GM12878 (cell line): ENCODE results near the gene FFAR1. TPM values are rescaled to one million over a fixed set of nuclear protein-coding genes. Genes with fewer than 3 reads are reported as not detected.

Source experiments
- ATF7 ChIP-seq: fragments of 450-650 bp; IDR thresholded peaks from 2 replicates; pipeline ENCODE4 v1.6.1; 2016; ENCODE audit warnings: low read depth, mild to moderate bottlenecking
- CBX5 ChIP-seq: sonication (generic); IDR thresholded peaks from 2 replicates; pipeline ENCODE4 v1.6.1; 2016; ENCODE audit warnings: low read depth, moderate library complexity, mild to moderate bottlenecking, inconsistent platforms
- CHD2 ChIP-seq: IDR thresholded peaks from 2 replicates; pipeline ENCODE4 v1.6.1; 2011; ENCODE audit warnings: low read depth, low read length, improper control_type of control experiment, borderline replicate concordance
- DPF2 ChIP-seq: fragments of 450-650 bp; IDR thresholded peaks from 2 replicates; pipeline ENCODE4 v1.6.1; 2017; ENCODE audit warnings: mild to moderate bottlenecking
- E2F4 ChIP-seq: IDR thresholded peaks from 2 replicates; pipeline ENCODE4 v1.6.1; 2012; ENCODE audit warnings: low read depth, low read length, improper control_type of control experiment
- E2F8 ChIP-seq: fragments of 450-650 bp; IDR thresholded peaks from 2 replicates; pipeline ENCODE4 v1.6.1; 2018; ENCODE audit warnings: mild to moderate bottlenecking, low read depth, moderate library complexity; ENCODE audit not compliant: partially characterized antibody
- EP300 ChIP-seq, 2 experiments: fragments of 150-350 bp in 1 of 2; IDR thresholded peaks; 2 replicates each; pipeline ENCODE4 v1.6.1; 2011 to 2012; ENCODE audit warnings: low read depth in 2 of 2, low read length in 2 of 2, borderline replicate concordance in 1 of 2, improper control_type of control experiment in 1 of 2, inconsistent platforms in 1 of 2; ENCODE audit not compliant: control insufficient read depth in 1 of 2
- EZH2 ChIP-seq: IDR thresholded peaks from 2 replicates; pipeline ENCODE4 v1.6.1; 2012; ENCODE audit warnings: low read depth, mild to moderate bottlenecking, control low read depth, inconsistent platforms, low read length, borderline replicate concordance; ENCODE audit not compliant: control insufficient read depth
- FOS ChIP-seq: IDR thresholded peaks from 3 replicates; pipeline ENCODE4 v1.6.1; 2011; ENCODE audit warnings: borderline replicate concordance; ENCODE audit not compliant: insufficient read length; ENCODE audit errors: extremely low read depth
- GATAD2B ChIP-seq: fragments of 450-650 bp; conservative IDR thresholded peaks from 2 replicates; pipeline ENCODE4 v1.6.1; 2017; ENCODE audit warnings: low read depth, mild to moderate bottlenecking, moderate library complexity
- JUNB ChIP-seq: IDR thresholded peaks from 2 replicates; pipeline ENCODE4 v1.6.1; 2016; ENCODE audit warnings: antibody characterized with exemption, mild to moderate bottlenecking
- MEF2B ChIP-seq: fragments of 450-650 bp; IDR thresholded peaks from 2 replicates; pipeline ENCODE4 v1.6.1; 2018; ENCODE audit warnings: mild to moderate bottlenecking, moderate library complexity; ENCODE audit not compliant: partially characterized antibody, poor library complexity, severe bottlenecking
- NFYA ChIP-seq: IDR thresholded peaks from 2 replicates; pipeline ENCODE4 v1.6.1; 2011; ENCODE audit warnings: low read depth, mild to moderate bottlenecking, low read length, improper control_type of control experiment, borderline replicate concordance
- PAX5 ChIP-seq: IDR thresholded peaks from 2 replicates; pipeline ENCODE4 v1.6.1; 2011; ENCODE audit warnings: low read depth, low read length, borderline replicate concordance
- RAD21 ChIP-seq: IDR thresholded peaks from 2 replicates; pipeline ENCODE4 v1.6.1; 2011; ENCODE audit warnings: mild to moderate bottlenecking, low read depth, low read length, moderate library complexity; ENCODE audit not compliant: insufficient read depth
- SMAD5 ChIP-seq: IDR thresholded peaks from 2 replicates; pipeline ENCODE4 v1.6.1; 2016; ENCODE audit warnings: antibody characterized with exemption, low read depth
- TCF12 ChIP-seq: IDR thresholded peaks from 2 replicates; pipeline ENCODE4 v1.6.1; 2011; ENCODE audit warnings: low read depth, mild to moderate bottlenecking, low read length
- WRNIP1 ChIP-seq: IDR thresholded peaks from 2 replicates; pipeline ENCODE4 v1.6.1; 2011; ENCODE audit warnings: low read depth, low read length, improper control_type of control experiment, borderline replicate concordance
- YBX1 ChIP-seq: fragments of 450-650 bp; IDR thresholded peaks from 2 replicates; pipeline ENCODE4 v1.6.1; 2016; ENCODE audit warnings: antibody characterized with exemption
- ZNF274 ChIP-seq: IDR thresholded peaks from one replicate; pipeline ENCODE4 v1.8.0; 2011; ENCODE audit not compliant: insufficient read length, insufficient read depth
- ZNF622 ChIP-seq: fragments of 450-650 bp; IDR thresholded peaks from 2 replicates; pipeline ENCODE4 v1.6.1; 2017; ENCODE audit warnings: mild to moderate bottlenecking, inconsistent platforms
- ZZZ3 ChIP-seq: IDR thresholded peaks from 2 replicates; pipeline ENCODE4 v1.6.1; 2011; ENCODE audit warnings: low read depth; ENCODE audit not compliant: control insufficient read depth, insufficient read length
- polyA plus RNA-seq, 11 experiments: library from polyadenylated mRNA; depleted of rRNA in 4 of 11; unstranded in 6 of 11; stranded (reverse) in 5 of 11; fragments of >200 nt; fragmentation: Nextera tagmentation in 4 of 11; fragmentation: Illumina TruSeq in 1 of 11; extraction: Ambion mirVana in 4 of 11; extraction: Trizol in 1 of 11; gene quantifications; 1 replicate in 1 of 11; 2 replicates in 10 of 11; pipeline versions ENCODE4 v1.2.1 to v1.2.3, GENCODE V29; 2011 to 2016; ENCODE audit warnings: inconsistent platforms in 2 of 11, missing spikeins in 2 of 11, low read depth in 1 of 11
- total RNA-seq, 4 experiments: library from RNA; depleted of rRNA in 3 of 4; stranded (reverse); fragments of >200 nt in 3 of 4; fragmentation: Illumina TruSeq in 1 of 4; extraction: Trizol in 1 of 4; gene quantifications; 2 replicates each; pipeline versions ENCODE4 v1.2.1 to v1.2.3, GENCODE V29; 2013 to 2021
- TF ChIP-seq, protein P1 (sequence below): IDR thresholded peaks from 2 replicates; pipeline ENCODE4 v1.6.1; 2012; ENCODE audit warnings: improper control_type of control experiment, low read depth, low read length; ENCODE audit not compliant: insufficient replicate concordance

FFAR1 gene
- total and polyA plus RNA-seq, 10 of the 15 experiments (the other 5 are each of a cell fraction or from before 2014, with no cell fraction given), result 0.05 to 0.62 (median 0.14) TPM; not detected in 2

DNA sequence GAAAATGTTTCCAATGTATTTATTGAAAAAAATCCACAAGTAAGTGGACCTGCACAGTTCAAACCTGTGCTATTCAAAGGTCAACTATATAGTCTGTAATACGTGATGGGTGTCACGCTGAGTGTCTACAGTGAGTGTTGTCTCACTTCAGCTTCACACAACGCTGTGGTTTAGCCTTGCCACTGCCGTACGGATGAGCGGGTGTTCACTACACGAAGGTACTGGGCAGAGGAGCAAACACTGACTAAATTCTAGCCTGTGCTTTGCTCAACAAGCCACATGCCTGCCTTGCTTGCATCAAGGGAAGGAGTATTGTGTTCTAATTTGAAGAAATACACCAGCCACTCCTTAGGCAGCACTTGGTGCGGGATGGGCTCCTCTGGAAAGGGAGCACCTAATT, 7.2 kb downstream of the FFAR1 start (continued):
- TF ChIP-seq, protein P1, sequence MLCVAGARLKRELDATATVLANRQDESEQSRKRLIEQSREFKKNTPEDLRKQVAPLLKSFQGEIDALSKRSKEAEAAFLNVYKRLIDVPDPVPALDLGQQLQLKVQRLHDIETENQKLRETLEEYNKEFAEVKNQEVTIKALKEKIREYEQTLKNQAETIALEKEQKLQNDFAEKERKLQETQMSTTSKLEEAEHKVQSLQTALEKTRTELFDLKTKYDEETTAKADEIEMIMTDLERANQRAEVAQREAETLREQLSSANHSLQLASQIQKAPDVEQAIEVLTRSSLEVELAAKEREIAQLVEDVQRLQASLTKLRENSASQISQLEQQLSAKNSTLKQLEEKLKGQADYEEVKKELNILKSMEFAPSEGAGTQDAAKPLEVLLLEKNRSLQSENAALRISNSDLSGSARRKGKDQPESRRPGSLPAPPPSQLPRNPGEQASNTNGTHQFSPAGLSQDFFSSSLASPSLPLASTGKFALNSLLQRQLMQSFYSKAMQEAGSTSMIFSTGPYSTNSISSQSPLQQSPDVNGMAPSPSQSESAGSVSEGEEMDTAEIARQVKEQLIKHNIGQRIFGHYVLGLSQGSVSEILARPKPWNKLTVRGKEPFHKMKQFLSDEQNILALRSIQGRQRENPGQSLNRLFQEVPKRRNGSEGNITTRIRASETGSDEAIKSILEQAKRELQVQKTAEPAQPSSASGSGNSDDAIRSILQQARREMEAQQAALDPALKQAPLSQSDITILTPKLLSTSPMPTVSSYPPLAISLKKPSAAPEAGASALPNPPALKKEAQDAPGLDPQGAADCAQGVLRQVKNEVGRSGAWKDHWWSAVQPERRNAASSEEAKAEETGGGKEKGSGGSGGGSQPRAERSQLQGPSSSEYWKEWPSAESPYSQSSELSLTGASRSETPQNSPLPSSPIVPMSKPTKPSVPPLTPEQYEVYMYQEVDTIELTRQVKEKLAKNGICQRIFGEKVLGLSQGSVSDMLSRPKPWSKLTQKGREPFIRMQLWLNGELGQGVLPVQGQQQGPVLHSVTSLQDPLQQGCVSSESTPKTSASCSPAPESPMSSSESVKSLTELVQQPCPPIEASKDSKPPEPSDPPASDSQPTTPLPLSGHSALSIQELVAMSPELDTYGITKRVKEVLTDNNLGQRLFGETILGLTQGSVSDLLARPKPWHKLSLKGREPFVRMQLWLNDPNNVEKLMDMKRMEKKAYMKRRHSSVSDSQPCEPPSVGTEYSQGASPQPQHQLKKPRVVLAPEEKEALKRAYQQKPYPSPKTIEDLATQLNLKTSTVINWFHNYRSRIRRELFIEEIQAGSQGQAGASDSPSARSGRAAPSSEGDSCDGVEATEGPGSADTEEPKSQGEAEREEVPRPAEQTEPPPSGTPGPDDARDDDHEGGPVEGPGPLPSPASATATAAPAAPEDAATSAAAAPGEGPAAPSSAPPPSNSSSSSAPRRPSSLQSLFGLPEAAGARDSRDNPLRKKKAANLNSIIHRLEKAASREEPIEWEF, result no peak
- TF ChIP-seq ZNF274 (no peak), EP300 (IDR thresholded peaks at IDR 0.05; ENCODE audit: borderline replicate concordance in 1 of 2, control insufficient read depth in 1 of 2, low read depth in 2 of 2, low read length in 2 of 2) (peak; percentile 47 to 64; a peak in 3 of 4 replicates), FOS (no peak), E2F8 (no peak), NFYA (no peak), SMAD5 (no peak), TCF12 (0 out of 2 replicates have a peak, but pooled peaks have one; percentile 20), ZNF622 (no peak), JUNB (0 out of 2 replicates have a peak, but pooled peaks have one; percentile 10), E2F4 (no peak), WRNIP1 (no peak), EZH2 (no peak), YBX1 (no peak), PAX5 (0 out of 2 replicates have a peak, but pooled peaks have one; percentile 35), RAD21 (peak; percentile 1; the same call in 1 of the 2 replicates), MEF2B (peak; percentile 31), ATF7 (0 out of 2 replicates have a peak, but pooled peaks have one; percentile 10), CHD2 (no peak), CBX5 (no peak), ZZZ3 (no peak), DPF2 (peak; percentile 53; the same call in 1 of the 2 replicates), GATAD2B (0 out of 2 replicates have a peak, but pooled peaks have one; percentile 33)
